HG03060 (cell line): Measurements from ENCODE around the gene ZBTB44.
"Not testable (repeated sequence)": the region's sequence is repeated elsewhere in the genome, so short reads cannot be mapped to it uniquely, and the experiment has no call there.

ENCODE experiments used
- ATAC-seq: cut with Tn5 transposase; IDR thresholded peaks from one replicate; pipeline ENCODE4 v1.9.1; 2021; ENCODE audit warnings: low read depth, moderate number of reproducible peaks; ENCODE audit not compliant: unreplicated experiment

ZBTB44 gene

GRCh38 chr11:130202009-130202817, 112.5 kb downstream of the ZBTB44 start:
- no peak for ATAC-seq

DNA sequence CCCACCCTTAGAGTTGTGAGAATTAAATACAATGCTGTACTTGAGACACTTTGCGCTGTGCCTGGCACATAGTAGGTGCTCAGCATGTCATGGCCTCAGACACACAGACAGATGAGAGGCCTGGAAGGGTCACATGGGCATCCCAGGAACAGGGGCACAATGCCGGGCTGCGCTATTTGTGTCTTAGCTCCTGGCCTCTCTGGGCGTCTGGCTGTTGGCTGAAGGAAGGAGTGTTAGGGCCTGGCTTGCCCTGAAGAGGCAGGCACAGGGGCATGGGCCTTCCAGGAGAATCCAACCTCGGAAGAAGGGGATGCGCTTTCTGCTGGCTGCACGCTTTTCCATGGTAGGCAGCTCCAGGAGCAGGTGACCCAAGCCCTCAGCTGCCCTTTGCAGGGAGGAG, 113.7 kb downstream of the ZBTB44 start:
- ATAC-seq = no peak

DNA sequence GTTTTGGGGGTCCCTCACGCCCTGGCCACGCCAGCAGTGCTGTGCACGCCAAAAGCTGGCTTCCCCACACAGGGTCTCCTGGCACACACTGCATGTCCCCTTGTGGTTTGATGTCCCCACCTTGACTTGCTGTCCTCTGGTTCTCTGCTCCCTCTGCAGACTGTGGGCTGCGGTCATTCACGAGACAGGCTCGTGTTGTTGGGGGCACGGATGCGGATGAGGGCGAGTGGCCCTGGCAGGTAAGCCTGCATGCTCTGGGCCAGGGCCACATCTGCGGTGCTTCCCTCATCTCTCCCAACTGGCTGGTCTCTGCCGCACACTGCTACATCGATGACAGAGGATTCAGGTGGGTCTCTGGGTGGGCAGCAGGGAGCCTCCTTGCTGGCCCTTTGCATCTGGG, 114.9 kb downstream of the ZBTB44 start:
- ATAC-seq = no peak

- ATAC-seq = no peak
Observed at GRCh38 chr11:130198964-130199363, 115.8 kb downstream of the ZBTB44 start.

GRCh38 chr11:130198292-130198691, 116.4 kb downstream of the ZBTB44 start:
- no peak for ATAC-seq

GRCh38 chr11:130197386-130198035, 117.2 kb downstream of the ZBTB44 start:
- ATAC-seq = no peak

GRCh38 chr11:130194241-130195023, 120.3 kb downstream of the ZBTB44 start:
- ATAC-seq = no peak

DNA sequence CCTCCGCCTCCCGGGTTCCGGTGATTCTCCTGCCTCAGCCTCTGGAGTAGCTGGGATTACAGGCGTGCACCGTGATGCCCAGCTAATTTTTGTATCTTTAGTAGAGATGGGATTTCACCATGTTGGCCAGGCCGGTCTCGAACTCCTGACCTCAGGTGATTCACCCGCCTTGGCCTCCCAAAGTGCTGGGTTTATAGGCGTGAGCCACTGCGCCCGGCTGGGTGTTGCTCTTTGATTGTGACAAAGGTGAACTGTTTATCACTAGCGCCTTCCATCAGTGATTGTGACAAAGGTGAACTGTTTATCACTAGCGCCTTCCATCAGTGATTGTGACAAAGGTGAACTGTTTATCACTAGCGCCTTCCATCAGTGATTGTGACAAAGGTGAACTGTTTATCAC, 121.2 kb downstream of the ZBTB44 start:
- ATAC-seq = not testable (repeated sequence)

- ATAC-seq = no peak
Observed at GRCh38 chr11:130192845-130193267, 121.9 kb downstream of the ZBTB44 start.

GRCh38 chr11:130191896-130192295, 122.8 kb downstream of the ZBTB44 start:
- no peak for ATAC-seq

DNA sequence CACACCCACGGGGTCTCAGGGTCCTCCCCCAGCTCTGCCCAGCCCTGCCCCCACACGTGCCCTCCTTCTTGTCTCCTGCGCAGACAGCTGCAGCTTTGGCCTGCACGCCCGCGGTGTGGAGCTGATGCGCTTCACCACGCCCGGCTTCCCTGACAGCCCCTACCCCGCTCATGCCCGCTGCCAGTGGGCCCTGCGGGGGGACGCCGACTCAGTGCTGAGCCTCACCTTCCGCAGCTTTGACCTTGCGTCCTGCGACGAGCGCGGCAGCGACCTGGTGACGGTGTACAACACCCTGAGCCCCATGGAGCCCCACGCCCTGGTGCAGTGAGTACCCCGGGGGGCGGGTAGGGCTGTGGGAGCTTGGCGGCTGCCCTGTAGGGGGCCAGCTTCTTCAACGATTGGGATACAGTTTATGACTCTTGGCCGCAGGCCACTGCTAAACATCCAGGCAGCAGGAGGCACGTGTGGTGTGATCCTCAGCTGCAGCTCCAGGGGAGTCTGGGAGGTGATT, 124.3 kb downstream of the ZBTB44 start:
- ATAC-seq = no peak

DNA sequence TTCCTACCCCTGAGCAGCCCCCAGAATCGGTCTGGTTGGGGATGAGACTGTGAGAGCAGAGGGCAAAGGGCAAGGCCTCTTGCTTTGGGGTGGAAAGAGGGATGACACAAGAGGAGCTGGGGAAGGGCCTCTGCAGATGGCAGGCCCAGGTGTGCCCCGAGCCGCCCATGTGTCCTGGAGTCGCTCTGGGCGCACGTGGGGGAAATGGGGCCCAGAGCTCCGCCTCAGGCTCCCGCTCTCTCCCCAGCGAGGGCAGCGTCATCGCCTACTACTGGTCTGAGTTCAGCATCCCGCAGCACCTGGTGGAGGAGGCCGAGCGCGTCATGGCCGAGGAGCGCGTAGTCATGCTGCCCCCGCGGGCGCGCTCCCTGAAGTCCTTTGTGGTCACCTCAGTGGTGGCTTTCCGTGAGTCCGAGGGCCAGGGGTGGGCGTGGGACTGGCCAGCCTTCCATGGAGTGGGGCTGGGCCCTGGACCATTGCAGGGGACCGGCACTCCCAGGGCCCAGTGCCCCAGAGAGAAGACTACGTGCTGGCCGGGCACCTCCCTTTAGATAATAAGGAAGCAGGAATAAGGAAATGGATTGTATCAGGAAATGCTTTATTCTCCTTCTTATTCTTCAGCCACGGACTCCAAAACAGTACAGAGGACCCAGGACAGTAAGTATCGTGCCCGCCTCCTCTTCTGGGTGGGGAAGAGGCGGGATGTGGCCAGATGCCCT, 125.1 kb downstream of the ZBTB44 start:
- no peak for ATAC-seq

GRCh38 chr11:130188585-130189347, 126.0 kb downstream of the ZBTB44 start:
- ATAC-seq = no peak

DNA sequence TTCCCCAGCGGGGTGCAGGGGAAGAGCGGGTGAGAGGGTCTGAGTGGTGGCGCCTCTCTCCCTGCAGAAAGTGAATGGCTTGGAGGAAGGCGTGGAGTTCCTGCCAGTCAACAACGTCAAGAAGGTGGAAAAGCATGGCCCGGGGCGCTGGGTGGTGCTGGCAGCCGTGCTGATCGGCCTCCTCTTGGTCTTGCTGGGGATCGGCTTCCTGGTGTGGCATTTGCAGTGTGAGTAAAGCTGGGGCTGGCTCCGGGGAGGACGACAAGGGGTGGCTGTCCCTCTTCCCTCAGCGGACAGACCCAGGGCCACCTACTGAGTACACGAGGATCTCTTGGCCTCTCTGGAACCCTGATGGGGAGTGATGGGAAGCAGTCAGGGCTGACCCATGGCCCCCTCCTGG, 126.7 kb downstream of the ZBTB44 start:
- ATAC-seq = no peak

DNA sequence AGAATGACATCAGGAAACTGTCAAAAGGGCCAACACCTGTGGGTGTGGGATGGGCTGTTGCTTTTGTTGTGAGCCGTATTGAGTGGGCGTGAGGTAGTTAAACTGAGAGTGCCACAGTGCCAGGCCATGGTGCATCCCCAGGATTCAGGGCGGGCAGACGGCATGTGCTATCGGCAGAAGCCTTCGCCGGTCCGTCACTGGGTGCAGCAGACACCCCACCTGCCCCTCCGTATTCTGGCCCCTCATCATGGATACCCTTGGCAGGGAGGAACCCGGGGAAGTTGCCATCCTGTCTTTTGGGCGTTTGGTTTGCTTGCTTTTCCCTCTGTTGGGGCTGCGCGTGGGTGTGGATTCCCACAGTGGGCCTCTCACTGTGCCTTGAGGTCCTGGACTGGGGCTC, 127.6 kb downstream of the ZBTB44 start:
- no peak for ATAC-seq

GRCh38 chr11:130183878-130184610, 130.7 kb downstream of the ZBTB44 start:
- ATAC-seq = no peak

DNA sequence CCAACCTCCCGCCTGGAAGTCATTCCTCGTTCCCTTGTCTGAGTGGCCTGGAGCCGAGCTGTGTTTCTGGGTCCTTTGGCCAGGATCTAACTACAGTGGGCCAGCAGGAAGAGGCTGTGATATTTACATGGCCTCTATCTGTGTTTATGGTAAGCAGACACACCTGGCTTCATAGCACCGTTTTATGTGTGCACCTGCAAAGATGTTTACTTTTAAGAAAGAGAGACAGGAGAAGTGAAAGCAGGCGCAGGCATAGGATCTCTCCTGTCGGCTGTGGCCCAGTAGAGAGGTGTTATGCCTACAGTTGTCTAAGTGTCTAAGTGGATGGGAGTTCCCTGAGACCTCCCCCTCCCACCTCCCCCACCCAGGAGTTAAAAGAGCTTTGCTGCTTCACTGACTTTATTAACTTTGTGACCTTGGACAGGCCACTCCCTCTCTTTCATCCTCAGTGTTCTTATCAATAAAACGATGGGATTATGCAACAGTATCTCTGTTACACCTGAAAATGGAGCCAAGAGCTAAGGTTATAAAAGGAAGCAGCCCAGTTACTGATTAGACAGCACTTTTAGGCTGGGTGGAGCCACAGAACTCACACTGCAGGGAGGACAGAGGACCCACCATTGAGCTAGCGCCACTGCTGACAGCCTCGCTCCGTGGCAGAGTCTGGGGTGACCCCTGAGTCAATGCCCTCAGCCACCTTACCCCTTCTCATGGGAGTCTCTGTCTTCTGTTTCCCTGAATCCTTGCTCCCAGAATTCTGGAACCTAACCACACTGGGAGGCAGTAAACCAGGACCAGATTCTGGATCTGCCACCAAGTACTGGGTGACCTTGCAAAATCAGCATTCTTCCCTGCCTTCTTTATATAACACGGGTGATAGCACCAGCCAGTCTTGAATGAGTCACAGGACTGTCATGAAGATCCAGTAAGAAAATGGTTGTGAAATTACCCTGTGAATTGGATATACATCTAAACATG, 133.1 kb downstream of the ZBTB44 start:
- no peak for ATAC-seq

GRCh38 chr11:130180896-130181294, 133.8 kb downstream of the ZBTB44 start:
- no peak for ATAC-seq
